ENCODE data around the gene CFAP45.

The CFAP45 gene

GRCh38 chr1:159879136-159879535 is 20.8 kb downstream of the CFAP45 start:
- Histone ChIP-seq H3K27me3 (ENCODE audit: control insufficient read depth in 1 of 2, insufficient read depth in 2 of 2, low read length in 2 of 2) (peaks cover 0 to 5% of the 10 kb centered on the region in 2 donors), H3K27ac (ENCODE audit: low read depth, low read length) (no peak overlapping the region), H3K4me3 (ENCODE audit: low read depth in 1 of 2, low read length in 2 of 2) (no peak overlapping the region), H3K36me3 (ENCODE audit: insufficient read depth, low read length) (no peaks in the 10 kb centered on the region), H3K4me1 (ENCODE audit: insufficient read depth, low read length) (no peaks in the 10 kb centered on the region), H3K9me3 (ENCODE audit: low read length) (no peaks in the 10 kb centered on the region), H3K9ac (ENCODE audit: low read length) (no peak overlapping the region)

DNA sequence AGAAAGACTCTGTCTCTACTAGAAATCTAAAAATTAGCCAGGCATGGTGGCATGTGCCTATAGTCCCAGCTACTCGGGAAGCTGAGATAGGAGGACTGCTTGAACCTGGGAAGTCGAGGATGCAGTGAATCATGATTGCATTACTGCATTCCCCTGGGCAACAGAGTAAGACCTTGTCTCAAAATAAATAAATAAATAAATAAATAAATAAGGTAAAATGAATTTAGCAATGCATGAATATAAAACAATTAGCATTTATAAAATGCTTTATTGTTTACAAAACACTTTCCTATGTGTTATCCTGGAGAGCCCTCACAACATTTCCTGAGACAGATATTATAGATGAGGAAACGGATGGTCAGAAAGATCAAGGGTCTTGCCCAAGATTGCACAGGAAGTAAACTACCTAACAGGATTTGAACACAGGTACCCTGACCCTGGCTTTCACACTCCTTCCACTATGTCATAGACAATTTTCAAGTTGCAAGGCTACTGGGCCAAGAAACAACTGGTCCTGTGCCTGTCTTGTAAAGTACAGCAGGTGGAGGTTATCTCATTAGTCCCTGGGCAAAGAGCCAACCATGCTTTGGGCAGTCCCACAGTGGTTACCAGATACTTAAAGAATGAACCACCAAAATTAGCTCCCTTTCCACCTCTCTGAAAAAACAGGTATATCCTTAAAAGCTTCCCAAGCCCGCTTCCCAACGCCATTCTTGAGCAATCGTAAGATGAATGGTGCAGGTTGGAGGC is 22.1 kb downstream of the CFAP45 start:
- Histone ChIP-seq H3K9ac (ENCODE audit: low read length) (no peak overlapping the region), H3K27ac (ENCODE audit: low read depth, low read length) (no peak overlapping the region), H3K4me3 (ENCODE audit: low read depth in 1 of 2, low read length in 2 of 2) (no peak overlapping the region), H3K9me3 (ENCODE audit: low read length) (no peaks in the 10 kb centered on the region), H3K4me1 (ENCODE audit: insufficient read depth, low read length) (no peaks in the 10 kb centered on the region), H3K27me3 (ENCODE audit: control insufficient read depth in 1 of 2, insufficient read depth in 2 of 2, low read length in 2 of 2) (peaks cover 0 to 9% of the 10 kb centered on the region in 2 donors), H3K36me3 (ENCODE audit: insufficient read depth, low read length) (no peaks in the 10 kb centered on the region)

GRCh38 chr1:159873530-159874143 is 26.3 kb downstream of the CFAP45 start:
- Histone ChIP-seq H3K27ac (ENCODE audit: low read depth, low read length) (no peak overlapping the region), H3K9ac (ENCODE audit: low read length) (no peak overlapping the region), H3K9me3 (ENCODE audit: low read length) (no peaks in the 10 kb centered on the region), H3K27me3 (ENCODE audit: control insufficient read depth in 1 of 2, insufficient read depth in 2 of 2, low read length in 2 of 2) (peaks cover 0 to 35% of the 10 kb centered on the region in 2 donors), H3K4me3 (ENCODE audit: low read depth in 1 of 2, low read length in 2 of 2) (no peak overlapping the region), H3K4me1 (ENCODE audit: insufficient read depth, low read length) (no peaks in the 10 kb centered on the region), H3K36me3 (ENCODE audit: insufficient read depth, low read length) (no peaks in the 10 kb centered on the region)

GRCh38 chr1:159872891-159873290 is 27.1 kb downstream of the CFAP45 start:
- H3K27me3 ChIP-seq (ENCODE audit: control insufficient read depth in 1 of 2, insufficient read depth in 2 of 2, low read length in 2 of 2), result peaks cover 0 to 35% of the 10 kb centered on the region in 2 donors
- H3K4me1 ChIP-seq (ENCODE audit: insufficient read depth, low read length), result peaks cover 4% of the 10 kb centered on the region
- no peaks in the 10 kb centered on the region for H3K9me3 ChIP-seq (ENCODE audit: low read length)
- H3K4me3 ChIP-seq (ENCODE audit: low read depth in 1 of 2, low read length in 2 of 2), result no peak overlapping the region
- H3K27ac ChIP-seq (ENCODE audit: low read depth, low read length), result no peak overlapping the region
- H3K36me3 ChIP-seq (ENCODE audit: insufficient read depth, low read length), result no peaks in the 10 kb centered on the region
- no peak overlapping the region for H3K9ac ChIP-seq (ENCODE audit: low read length)

GRCh38 chr1:159870704-159871103 is 29.3 kb downstream of the CFAP45 start:
- H3K9me3 ChIP-seq (ENCODE audit: low read length), result no peaks in the 10 kb centered on the region

DNA sequence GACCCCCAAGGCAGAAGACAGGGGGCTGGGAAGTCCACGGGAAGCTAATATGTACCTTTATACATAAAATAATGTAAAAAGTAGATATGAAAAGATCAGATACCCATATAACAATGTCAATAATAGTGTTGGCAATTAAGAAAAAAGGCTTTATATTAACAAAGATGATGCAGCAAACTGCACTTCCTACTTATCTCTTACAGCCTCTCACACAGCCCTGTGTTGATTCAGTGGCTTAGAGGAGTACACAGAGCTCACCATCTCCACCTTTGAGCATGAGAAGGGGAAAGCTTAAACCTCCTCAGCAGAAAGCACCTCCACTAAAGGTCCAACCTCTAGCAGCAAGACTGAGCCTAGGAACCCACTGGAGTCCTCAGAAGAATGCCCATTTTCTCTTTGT is 30.4 kb downstream of the CFAP45 start:
- no peak overlapping the region for H3K27ac ChIP-seq (ENCODE audit: low read depth, low read length)
- H3K4me1 ChIP-seq (ENCODE audit: insufficient read depth, low read length), result peaks cover 12% of the 10 kb centered on the region
- no peak overlapping the region for H3K4me3 ChIP-seq (ENCODE audit: low read depth in 1 of 2, low read length in 2 of 2)
- H3K9me3 ChIP-seq (ENCODE audit: low read length), result no peaks in the 10 kb centered on the region
- no peaks in the 10 kb centered on the region for H3K36me3 ChIP-seq (ENCODE audit: insufficient read depth, low read length)
- peaks cover 0 to 31% of the 10 kb centered on the region in 2 donors for H3K27me3 ChIP-seq (ENCODE audit: control insufficient read depth in 1 of 2, insufficient read depth in 2 of 2, low read length in 2 of 2)
- H3K9ac ChIP-seq (ENCODE audit: low read length), result no peak overlapping the region

More at GRCh38 chr1:159870704-159871103, 29.3 kb downstream of the CFAP45 start:
- Histone ChIP-seq H3K36me3 (ENCODE audit: insufficient read depth, low read length) (no peaks in the 10 kb centered on the region), H3K4me3 (ENCODE audit: low read depth in 1 of 2, low read length in 2 of 2) (no peak overlapping the region), H3K27ac (ENCODE audit: low read depth, low read length) (no peak overlapping the region), H3K27me3 (ENCODE audit: control insufficient read depth in 1 of 2, insufficient read depth in 2 of 2, low read length in 2 of 2) (peaks cover 0 to 31% of the 10 kb centered on the region in 2 donors), H3K4me1 (ENCODE audit: insufficient read depth, low read length) (peaks cover 12% of the 10 kb centered on the region), H3K9ac (ENCODE audit: low read length) (no peak overlapping the region)

DNA sequence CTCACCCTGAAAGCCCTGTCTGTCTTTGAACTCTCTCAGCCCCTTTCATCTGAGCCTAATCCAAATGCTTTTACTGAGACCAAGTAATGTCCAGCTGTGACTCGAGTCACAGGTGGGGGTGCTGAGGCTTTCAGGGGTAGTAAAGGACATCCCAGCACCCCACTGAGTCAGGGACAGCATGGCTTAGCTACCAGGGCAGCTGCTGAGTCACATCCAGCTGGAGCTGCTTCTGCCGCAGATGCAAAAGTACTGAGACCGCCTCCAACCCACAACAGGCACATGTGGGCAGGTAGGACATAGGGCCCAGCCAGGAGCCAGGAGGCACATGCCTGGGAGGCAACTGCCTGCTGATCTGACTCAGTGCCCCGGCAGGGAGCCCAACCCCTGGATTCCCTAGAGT is 30.8 kb downstream of the CFAP45 start:
- H3K27me3 ChIP-seq (ENCODE audit: control insufficient read depth in 1 of 2, insufficient read depth in 2 of 2, low read length in 2 of 2), result peaks cover 0 to 31% of the 10 kb centered on the region in 2 donors
- no peak overlapping the region for H3K4me3 ChIP-seq (ENCODE audit: low read depth in 1 of 2, low read length in 2 of 2)
- H3K36me3 ChIP-seq (ENCODE audit: insufficient read depth, low read length), result no peaks in the 10 kb centered on the region
- no peak overlapping the region for H3K27ac ChIP-seq (ENCODE audit: low read depth, low read length)
- peaks cover 12% of the 10 kb centered on the region for H3K4me1 ChIP-seq (ENCODE audit: insufficient read depth, low read length)
- H3K9ac ChIP-seq (ENCODE audit: low read length), result no peak overlapping the region
- H3K9me3 ChIP-seq (ENCODE audit: low read length), result no peaks in the 10 kb centered on the region

DNA sequence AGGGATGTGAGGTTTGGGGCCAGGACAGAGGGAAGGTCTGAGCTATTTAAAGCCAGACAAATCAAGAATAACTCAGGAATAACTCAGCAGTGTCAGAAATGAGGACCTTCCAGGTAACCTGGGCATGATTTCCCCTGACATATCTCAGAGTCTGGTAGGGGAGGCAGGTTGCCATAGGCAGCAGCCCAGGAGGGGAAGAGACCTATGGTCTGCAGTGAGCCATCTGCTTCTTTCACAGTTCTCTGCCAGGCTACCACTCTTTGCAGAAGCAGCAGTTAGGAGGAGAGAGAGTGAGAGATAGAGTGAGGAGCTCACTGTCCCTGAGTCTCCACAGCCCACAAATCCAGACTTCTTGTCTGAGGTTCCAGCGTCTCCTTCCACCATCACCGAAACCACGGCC is 31.2 kb downstream of the CFAP45 start:
- Histone ChIP-seq H3K27ac (ENCODE audit: low read depth, low read length) (no peak overlapping the region), H3K9ac (ENCODE audit: low read length) (no peak overlapping the region), H3K4me3 (ENCODE audit: low read depth in 1 of 2, low read length in 2 of 2) (no peak overlapping the region), H3K9me3 (ENCODE audit: low read length) (no peaks in the 10 kb centered on the region), H3K36me3 (ENCODE audit: insufficient read depth, low read length) (no peaks in the 10 kb centered on the region), H3K27me3 (ENCODE audit: control insufficient read depth in 1 of 2, insufficient read depth in 2 of 2, low read length in 2 of 2) (peaks cover 0 to 31% of the 10 kb centered on the region in 2 donors), H3K4me1 (ENCODE audit: insufficient read depth, low read length) (peaks cover 12% of the 10 kb centered on the region)

DNA sequence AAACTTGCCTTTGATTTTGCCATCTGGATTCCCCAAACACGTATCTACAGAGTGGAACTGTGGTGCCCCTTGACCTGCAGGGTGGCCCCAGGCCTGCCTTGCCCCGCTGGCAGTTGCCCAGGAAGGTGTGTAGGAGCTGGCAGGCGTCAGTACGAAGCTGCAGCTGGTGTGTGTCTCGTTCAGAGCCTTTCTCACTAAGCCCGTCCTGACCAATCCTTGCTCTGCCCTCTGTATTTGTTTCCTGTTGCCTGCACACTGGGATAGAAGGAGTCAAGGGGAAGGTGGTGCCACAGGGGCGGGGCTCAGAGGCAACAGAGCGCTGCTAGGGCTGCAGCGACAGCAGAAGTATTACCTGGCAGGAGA is 32.3 kb downstream of the CFAP45 start:
- H3K4me3 ChIP-seq (ENCODE audit: low read depth in 1 of 2, low read length in 2 of 2), result no peak overlapping the region
- no peak overlapping the region for H3K9ac ChIP-seq (ENCODE audit: low read length)
- peak overlapping the region; percentile 37 for H3K27ac ChIP-seq (ENCODE audit: low read depth, low read length)
- H3K4me1 ChIP-seq (ENCODE audit: insufficient read depth, low read length), result peaks cover 12% of the 10 kb centered on the region
- no peaks in the 10 kb centered on the region for H3K36me3 ChIP-seq (ENCODE audit: insufficient read depth, low read length)
- H3K27me3 ChIP-seq (ENCODE audit: control insufficient read depth in 1 of 2, insufficient read depth in 2 of 2, low read length in 2 of 2), result peaks cover 0 to 24% of the 10 kb centered on the region in 2 donors
- H3K9me3 ChIP-seq (ENCODE audit: low read length), result no peaks in the 10 kb centered on the region

DNA sequence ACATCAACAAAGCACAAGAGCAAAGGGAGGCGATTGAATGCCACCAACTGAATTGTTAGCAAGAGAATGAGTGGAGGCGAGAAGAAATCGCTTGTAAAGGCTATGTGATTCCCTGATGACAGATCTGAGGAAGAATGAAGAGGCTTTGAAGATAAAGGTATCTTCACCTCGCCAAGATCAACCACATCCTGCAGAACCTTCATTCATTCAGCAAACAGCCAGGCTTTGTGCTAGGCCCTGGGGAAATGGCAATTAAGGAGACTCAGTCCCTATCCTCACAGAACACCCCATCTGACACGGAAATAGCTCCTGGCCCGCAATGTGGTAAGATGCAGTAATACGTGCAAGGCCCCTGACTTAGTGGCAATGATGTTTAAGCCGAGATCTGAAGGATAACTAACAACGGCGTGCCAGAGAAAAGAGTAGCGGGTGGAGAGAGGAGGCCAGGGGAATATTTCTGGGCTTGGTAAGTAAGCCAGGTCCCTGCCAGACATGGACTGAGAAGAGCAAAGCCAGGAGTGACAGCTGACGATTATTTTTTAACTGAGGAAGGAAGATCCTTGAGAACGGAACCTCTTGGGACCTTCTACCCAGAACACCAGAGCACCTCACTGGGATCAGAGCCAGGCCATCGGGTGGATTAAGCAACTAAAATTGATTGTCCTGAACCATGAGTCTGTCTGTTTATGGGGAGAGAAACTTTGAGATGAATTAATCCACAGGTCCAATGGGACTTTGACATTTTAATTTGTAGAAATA is 32.9 kb downstream of the CFAP45 start:
- Histone ChIP-seq H3K4me1 (ENCODE audit: insufficient read depth, low read length) (peaks cover 12% of the 10 kb centered on the region), H3K4me3 (ENCODE audit: low read depth in 1 of 2, low read length in 2 of 2) (no peak overlapping the region), H3K27ac (ENCODE audit: low read depth, low read length) (peak overlapping the region; percentile 37), H3K9ac (ENCODE audit: low read length) (no peak overlapping the region), H3K27me3 (ENCODE audit: control insufficient read depth in 1 of 2, insufficient read depth in 2 of 2, low read length in 2 of 2) (peaks cover 0 to 21% of the 10 kb centered on the region in 2 donors), H3K9me3 (ENCODE audit: low read length) (no peaks in the 10 kb centered on the region), H3K36me3 (ENCODE audit: insufficient read depth, low read length) (no peaks in the 10 kb centered on the region)

- Histone ChIP-seq H3K36me3 (ENCODE audit: insufficient read depth, low read length) (no peaks in the 10 kb centered on the region), H3K27ac (ENCODE audit: low read depth, low read length) (no peak overlapping the region), H3K9ac (ENCODE audit: low read length) (no peak overlapping the region), H3K9me3 (ENCODE audit: low read length) (no peaks in the 10 kb centered on the region), H3K27me3 (ENCODE audit: control insufficient read depth in 1 of 2, insufficient read depth in 2 of 2, low read length in 2 of 2) (peaks cover 0 to 12% of the 10 kb centered on the region in 2 donors), H3K4me3 (ENCODE audit: low read depth in 1 of 2, low read length in 2 of 2) (no peak overlapping the region), H3K4me1 (ENCODE audit: insufficient read depth, low read length) (peaks cover 12% of the 10 kb centered on the region)
These were observed 33.9 kb downstream of the CFAP45 start for GRCh38 chr1:159866066-159866465.

Measured in muscle layer of colon (tissue), 2 donors.